ENCODE data around the gene MAGI2.

MAGI2 gene

GRCh38 chr7:78864339-78864738 lies 589.1 kb downstream of the MAGI2 start:
- DNase-seq: no peak

GRCh38 chr7:78863281-78863680 lies 590.2 kb downstream of the MAGI2 start:
- DNase-seq: no peak

GRCh38 chr7:78862411-78862900 lies 591.0 kb downstream of the MAGI2 start:
- no peak for DNase-seq

- DNase-seq: no peak
These were observed 600.5 kb downstream of the MAGI2 start for GRCh38 chr7:78852951-78853350.

GRCh38 chr7:78850093-78850740 lies 603.2 kb downstream of the MAGI2 start:
- no peak for DNase-seq

- DNase-seq: no peak
These were observed 608.3 kb downstream of the MAGI2 start for GRCh38 chr7:78845155-78845554.

GRCh38 chr7:78842068-78842467 lies 611.4 kb downstream of the MAGI2 start:
- DNase-seq: no peak

GRCh38 chr7:78835897-78836296 lies 617.6 kb downstream of the MAGI2 start:
- no peak for DNase-seq

GRCh38 chr7:78828317-78828716 lies 625.1 kb downstream of the MAGI2 start:
- DNase-seq: no peak

- no peak for DNase-seq
These were observed 649.9 kb downstream of the MAGI2 start for GRCh38 chr7:78803501-78804127.

- no peak for DNase-seq
These were observed 659.4 kb downstream of the MAGI2 start for GRCh38 chr7:78794101-78794500.

GRCh38 chr7:78792624-78793023 lies 660.8 kb downstream of the MAGI2 start:
- no peak for DNase-seq

- DNase-seq: no peak
These were observed 661.5 kb downstream of the MAGI2 start for GRCh38 chr7:78792006-78792405.

GRCh38 chr7:78788464-78788863 lies 665.0 kb downstream of the MAGI2 start:
- no peak for DNase-seq

GRCh38 chr7:78787854-78788253 lies 665.6 kb downstream of the MAGI2 start:
- no peak for DNase-seq

- no peak for DNase-seq
These were observed 667.4 kb downstream of the MAGI2 start for GRCh38 chr7:78786055-78786454.

- no peak for DNase-seq
These were observed 670.1 kb downstream of the MAGI2 start for GRCh38 chr7:78783179-78783962.

GRCh38 chr7:78780560-78780959 lies 672.9 kb downstream of the MAGI2 start:
- no peak for DNase-seq

GRCh38 chr7:78779788-78780187 lies 673.7 kb downstream of the MAGI2 start:
- no peak for DNase-seq

GRCh38 chr7:78777829-78778228 lies 675.6 kb downstream of the MAGI2 start:
- DNase-seq: no peak

- no peak for DNase-seq
These were observed 682.8 kb downstream of the MAGI2 start for GRCh38 chr7:78770422-78771410.

GRCh38 chr7:78769481-78770101 lies 683.9 kb downstream of the MAGI2 start:
- DNase-seq: peak; percentile 16 to 43

Data from inflammatory macrophage treated with lipopolysaccharide for 1 hour (primary cell).